ENCODE measurements around the gene SPACA5.
"Not testable (repeated sequence)": the region's sequence is repeated elsewhere in the genome, so short reads cannot be mapped to it uniquely, and the experiment has no call there.

SPACA5 gene

GRCh38 chrX:48006688-48007087 is at the start of gene SPACA5:
SPACA5 (plus strand) TSS chrX:48006988; CDS start chrX:48007803, 815 bp downstream.
- DNase-seq: not testable (repeated sequence)

- DNase-seq: not testable (repeated sequence)
Observed at GRCh38 chrX:47958206-47958605, 48.6 kb upstream of the SPACA5 start.

- TF ChIP-seq POLR2A (IDR thresholded peaks at IDR 0.05; ENCODE audit: low read length): no peak
- no peak for TF ChIP-seq GATA1 (IDR thresholded peaks at IDR 0.05; ENCODE audit: low read depth, low read length)
Observed at GRCh38 chrX:47958761-47959342, 47.9 kb upstream of the SPACA5 start.

GRCh38 chrX:47960406-47960805 is 46.4 kb upstream of the SPACA5 start:
- TF ChIP-seq GATA1 (IDR thresholded peaks at IDR 0.05; ENCODE audit: low read depth, low read length) (no peak), POLR2A (IDR thresholded peaks at IDR 0.05; ENCODE audit: low read length) (no peak)

More at GRCh38 chrX:47958761-47959342, 47.9 kb upstream of the SPACA5 start:
- peak; percentile 2 to 14 for DNase-seq

GRCh38 chrX:47961830-47962229 is 45.0 kb upstream of the SPACA5 start:
- DNase-seq: not testable (repeated sequence)

More at GRCh38 chrX:47960406-47960805, 46.4 kb upstream of the SPACA5 start:
- DNase-seq: no peak

GRCh38 chrX:47965526-47965925 is 41.3 kb upstream of the SPACA5 start:
- not testable (repeated sequence) for DNase-seq

GRCh38 chrX:47973235-47973634 is 33.6 kb upstream of the SPACA5 start:
- no peak for TF ChIP-seq POLR2A (IDR thresholded peaks at IDR 0.05; ENCODE audit: low read length)
- no peak for TF ChIP-seq GATA1 (IDR thresholded peaks at IDR 0.05; ENCODE audit: low read depth, low read length)
- no peak for DNase-seq

- no peak for DNase-seq
- no peak for TF ChIP-seq GATA1 (IDR thresholded peaks at IDR 0.05; ENCODE audit: low read depth, low read length)
- no peak for TF ChIP-seq POLR2A (IDR thresholded peaks at IDR 0.05; ENCODE audit: low read length)
Observed at GRCh38 chrX:47976254-47977151, 30.3 kb upstream of the SPACA5 start.

GRCh38 chrX:47991263-47992094 is 15.3 kb upstream of the SPACA5 start:
- no peak for TF ChIP-seq POLR2A (IDR thresholded peaks at IDR 0.05; ENCODE audit: low read length)
- no peak for TF ChIP-seq GATA1 (IDR thresholded peaks at IDR 0.05; ENCODE audit: low read depth, low read length)
- DNase-seq: no peak

- no peak for TF ChIP-seq POLR2A (IDR thresholded peaks at IDR 0.05; ENCODE audit: low read length)
- no peak for TF ChIP-seq GATA1 (IDR thresholded peaks at IDR 0.05; ENCODE audit: low read depth, low read length)
- DNase-seq: no peak
Observed at GRCh38 chrX:47992095-47992380, 14.8 kb upstream of the SPACA5 start.

- no peak for TF ChIP-seq POLR2A (IDR thresholded peaks at IDR 0.05; ENCODE audit: low read length)
- TF ChIP-seq GATA1 (IDR thresholded peaks at IDR 0.05; ENCODE audit: low read depth, low read length): no peak
- no peak for DNase-seq
Observed at GRCh38 chrX:47992669-47993068, 14.1 kb upstream of the SPACA5 start.

GRCh38 chrX:48001260-48001659 is 5.5 kb upstream of the SPACA5 start:
- DNase-seq: no peak
- TF ChIP-seq POLR2A (IDR thresholded peaks at IDR 0.05; ENCODE audit: low read length): no peak
- no peak for TF ChIP-seq GATA1 (IDR thresholded peaks at IDR 0.05; ENCODE audit: low read depth, low read length)

- TF ChIP-seq POLR2A (IDR thresholded peaks at IDR 0.05; ENCODE audit: low read length) (no peak), GATA1 (IDR thresholded peaks at IDR 0.05; ENCODE audit: low read depth, low read length) (no peak)
- no peak for DNase-seq
Observed at GRCh38 chrX:48002319-48002718, 4.5 kb upstream of the SPACA5 start.

GRCh38 chrX:48002929-48003328 is 3.9 kb upstream of the SPACA5 start:
- TF ChIP-seq POLR2A (IDR thresholded peaks at IDR 0.05; ENCODE audit: low read length): no peak
- DNase-seq: no peak

- TF ChIP-seq GATA1 (IDR thresholded peaks at IDR 0.05; ENCODE audit: low read depth, low read length) (no peak), POLR2A (IDR thresholded peaks at IDR 0.05; ENCODE audit: low read length) (no peak)
- peak in 1 of 2 experiments; percentile 34 for DNase-seq
Observed at GRCh38 chrX:48003367-48003757, 3.4 kb upstream of the SPACA5 start.
